Astrocyte of the cerebellum (primary cell): ENCODE results near the gene MLH3.
"Not testable (repeated sequence)": the region's sequence is repeated elsewhere in the genome, so short reads cannot be mapped to it uniquely, and the experiment has no call there.

Source experiments
- DNase-seq: peaks from one replicate; pipeline ENCODE4 v3.0.0-alpha.2; 2011; ENCODE audit warnings: low read depth
- H3K4me3 ChIP-seq: 2 replicates; pipeline ENCODE4 v1.5.1; 2011; ENCODE audit warnings: mild to moderate bottlenecking, low read depth, low read length, moderate library complexity
- in situ Hi-C: cut with HindIII; loops from 2 replicates; pipeline ENCODE4 v1.10.0; 2017; ENCODE audit warnings: low sequenced_read_pairs
- TF ChIP-seq, protein P1 (sequence below): IDR thresholded peaks from 2 replicates; pipeline ENCODE4 v1.5.1; 2012; ENCODE audit warnings: low read length, low read depth, moderate library complexity, mild to moderate bottlenecking; ENCODE audit errors: missing control alignments

MLH3 gene

GRCh38 chr14:75003250-75004027 lies 47.8 kb downstream of the MLH3 start:
- in situ Hi-C loops: no loop called here
- TF ChIP-seq, protein P1, sequence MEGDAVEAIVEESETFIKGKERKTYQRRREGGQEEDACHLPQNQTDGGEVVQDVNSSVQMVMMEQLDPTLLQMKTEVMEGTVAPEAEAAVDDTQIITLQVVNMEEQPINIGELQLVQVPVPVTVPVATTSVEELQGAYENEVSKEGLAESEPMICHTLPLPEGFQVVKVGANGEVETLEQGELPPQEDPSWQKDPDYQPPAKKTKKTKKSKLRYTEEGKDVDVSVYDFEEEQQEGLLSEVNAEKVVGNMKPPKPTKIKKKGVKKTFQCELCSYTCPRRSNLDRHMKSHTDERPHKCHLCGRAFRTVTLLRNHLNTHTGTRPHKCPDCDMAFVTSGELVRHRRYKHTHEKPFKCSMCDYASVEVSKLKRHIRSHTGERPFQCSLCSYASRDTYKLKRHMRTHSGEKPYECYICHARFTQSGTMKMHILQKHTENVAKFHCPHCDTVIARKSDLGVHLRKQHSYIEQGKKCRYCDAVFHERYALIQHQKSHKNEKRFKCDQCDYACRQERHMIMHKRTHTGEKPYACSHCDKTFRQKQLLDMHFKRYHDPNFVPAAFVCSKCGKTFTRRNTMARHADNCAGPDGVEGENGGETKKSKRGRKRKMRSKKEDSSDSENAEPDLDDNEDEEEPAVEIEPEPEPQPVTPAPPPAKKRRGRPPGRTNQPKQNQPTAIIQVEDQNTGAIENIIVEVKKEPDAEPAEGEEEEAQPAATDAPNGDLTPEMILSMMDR: no peak
- no peak for DNase-seq
- H3K4me3 ChIP-seq: peak overlapping the region; percentile 82

GRCh38 chr14:75002392-75003249 lies 48.6 kb downstream of the MLH3 start, which contains the start of gene EIF2B2:
Gene EIF2B2 (plus strand): TSS chr14:75002921. CDS start chr14:75002991, 70 bp downstream.
- in situ Hi-C loops: no loop called here
- peak; percentile 86 for DNase-seq
- peak within 1 kb of the TSS; percentile 82 for H3K4me3 ChIP-seq
- TF ChIP-seq, protein P1: no peak

- DNase-seq: no peak
- TF ChIP-seq, protein P1: no peak
- peak overlapping the region; percentile 82 for H3K4me3 ChIP-seq
- in situ Hi-C loops: no loop called here
Measured at GRCh38 chr14:75001899-75002298, 49.4 kb downstream of the MLH3 start.

GRCh38 chr14:75001261-75001660 lies 50.0 kb downstream of the MLH3 start:
- H3K4me3 ChIP-seq: no peak overlapping the region
- no peak for DNase-seq

GRCh38 chr14:74995781-74996180 lies 55.5 kb downstream of the MLH3 start:
- DNase-seq, in situ Hi-C loops, H3K4me3 ChIP-seq: not testable (repeated sequence)

More at GRCh38 chr14:75001261-75001660, 50.0 kb downstream of the MLH3 start:
- in situ Hi-C loops: no loop called here
- TF ChIP-seq, protein P1: no peak

DNA sequence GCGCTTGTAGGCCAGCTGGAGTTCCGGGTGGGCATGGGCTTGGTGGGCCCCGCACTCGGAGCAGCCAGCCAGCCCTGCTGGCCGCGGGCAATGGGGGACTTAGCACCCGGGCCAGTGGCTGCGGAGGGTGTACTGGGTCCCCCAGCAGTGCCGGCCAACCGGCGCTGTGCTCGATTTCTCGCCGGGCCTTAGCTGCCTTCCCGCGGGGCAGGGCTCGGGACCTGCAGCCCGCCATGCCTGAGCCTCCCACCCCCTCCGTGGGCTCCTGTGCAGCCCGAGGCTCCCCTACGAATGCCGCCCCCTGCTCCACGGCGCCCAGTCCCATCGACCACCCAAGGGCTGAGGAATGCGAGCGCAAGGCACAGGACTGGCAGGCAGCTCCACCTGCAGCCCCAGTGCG lies 57.1 kb downstream of the MLH3 start:
- in situ Hi-C loops, H3K4me3 ChIP-seq, DNase-seq: not testable (repeated sequence)

GRCh38 chr14:74988993-74989392 lies 62.3 kb downstream of the MLH3 start:
- DNase-seq: no peak
- H3K4me3 ChIP-seq: no peak overlapping the region
- TF ChIP-seq, protein P1: no peak
- in situ Hi-C loops: no loop called here
